PC-9 (cell line): ENCODE measurements around the gene MRPL54. TPM values are rescaled to one million over a fixed set of nuclear protein-coding genes. Genes with fewer than 3 reads are reported as not detected.
"Not testable (repeated sequence)": the region's sequence is repeated elsewhere in the genome, so short reads cannot be mapped to it uniquely, and the experiment has no call there.

Experiments used
- BruUV-seq: library from RNA; stranded (reverse); fragments of 400-500 nt; replicated peaks from 2 replicates; lab custom pipeline; 2021; lab: Mats Ljungman, UMichigan
- CTCF ChIA-PET: fragments of 300-600 bp; sonication (Branson Sonifier 250); formaldehyde crosslinking; loops from one replicate; lab custom pipeline; 2022; ENCODE audit warnings: antibody characterized with exemption; lab: Charles Lee
- POLR2A ChIA-PET: fragments of 300-600 bp; sonication (Branson Sonifier 250); formaldehyde crosslinking; loops from one replicate; lab custom pipeline; 2022; ENCODE audit warnings: antibody characterized with exemption; ENCODE audit not compliant: unreplicated experiment; lab: Charles Lee
- DNase-seq, 2 experiments: peaks; one replicate each; pipeline versions ENCODE4 v3.0.0 to v3.0.0-alpha.2; 2015 to 2022; ENCODE audit warnings: mixed read lengths in 1 of 2
- H2AFZ ChIP-seq: fragments of 200-600 bp; sonication (generic); 2 replicates; pipeline ENCODE4 v1.8.1; 2017; ENCODE audit warnings: antibody characterized with exemption
- H3F3A ChIP-seq: fragments of 200-600 bp; sonication (generic); 2 replicates; pipeline ENCODE4 v1.8.1; 2017; ENCODE audit warnings: antibody characterized with exemption, mild to moderate bottlenecking, low read depth; ENCODE audit not compliant: insufficient read depth
- H3K27ac ChIP-seq: fragments of 200-600 bp; sonication (generic); 2 replicates; pipeline ENCODE4 v1.6.1; 2016; ENCODE audit warnings: mixed run types
- H3K27me3 ChIP-seq: fragments of 200-600 bp; sonication (generic); 2 replicates; pipeline ENCODE4 v1.6.1; 2016; ENCODE audit warnings: low read depth, mixed run types; ENCODE audit not compliant: insufficient read depth
- H3K36me3 ChIP-seq: fragments of 200-600 bp; sonication (generic); 2 replicates; pipeline ENCODE4 v1.6.1; 2016; ENCODE audit warnings: low read depth, mixed run types
- H3K4me1 ChIP-seq: fragments of 200-600 bp; sonication (generic); replicated peaks from 2 replicates; pipeline ENCODE4 v1.6.1; 2016; ENCODE audit warnings: mixed run types; ENCODE audit not compliant: insufficient read depth
- H3K4me2 ChIP-seq: fragments of 200-600 bp; sonication (generic); 2 replicates; pipeline ENCODE4 v1.6.1; 2017; ENCODE audit warnings: mixed run types
- H3K4me3 ChIP-seq: fragments of 200-600 bp; sonication (generic); 2 replicates; pipeline ENCODE4 v1.6.1; 2016; ENCODE audit warnings: mixed run types
- H3K79me2 ChIP-seq: fragments of 200-600 bp; sonication (generic); 2 replicates; pipeline ENCODE4 v1.6.1; 2017; ENCODE audit warnings: low read depth, mixed run types
- H3K9me2 ChIP-seq: fragments of 200-600 bp; sonication (generic); 2 replicates; pipeline ENCODE4 v1.8.1; 2017; ENCODE audit warnings: mild to moderate bottlenecking; ENCODE audit not compliant: insufficient read depth
- H3K9me3 ChIP-seq: fragments of 200-600 bp; sonication (generic); 2 replicates; pipeline ENCODE4 v1.8.1; 2016; ENCODE audit warnings: low read depth; ENCODE audit not compliant: insufficient read depth
- H4K20me1 ChIP-seq: fragments of 200-600 bp; sonication (generic); 2 replicates; pipeline ENCODE4 v1.8.1; 2017; ENCODE audit not compliant: insufficient read depth
- EZH2 ChIP-seq: fragments of 200-600 bp; sonication (generic); IDR thresholded peaks from 2 replicates; pipeline ENCODE4 v1.8.0; 2017; ENCODE audit warnings: antibody characterized with exemption, low read depth
- intact Hi-C: fragments of 100-400 bp; cut with micrococcal nuclease; formaldehyde crosslinking; loops from one replicate; pipeline ENCODE4 v1.10.0; 2022; ENCODE audit not compliant: unreplicated experiment
- total RNA-seq: library from RNA; stranded (reverse); gene quantifications from 2 replicates; pipeline ENCODE4 v1.2.3, GENCODE V29; 2021
- TF ChIP-seq, protein P1 (sequence below): fragments of 200-600 bp; sonication (generic); conservative IDR thresholded peaks from 2 replicates; pipeline ENCODE4 v1.6.1; 2017; ENCODE audit warnings: mixed run types, antibody characterized with exemption, mild to moderate bottlenecking, moderate library complexity

The MRPL54 gene
- total RNA-seq, 1 experiment from 2014 or later = 31.6 TPM

DNA sequence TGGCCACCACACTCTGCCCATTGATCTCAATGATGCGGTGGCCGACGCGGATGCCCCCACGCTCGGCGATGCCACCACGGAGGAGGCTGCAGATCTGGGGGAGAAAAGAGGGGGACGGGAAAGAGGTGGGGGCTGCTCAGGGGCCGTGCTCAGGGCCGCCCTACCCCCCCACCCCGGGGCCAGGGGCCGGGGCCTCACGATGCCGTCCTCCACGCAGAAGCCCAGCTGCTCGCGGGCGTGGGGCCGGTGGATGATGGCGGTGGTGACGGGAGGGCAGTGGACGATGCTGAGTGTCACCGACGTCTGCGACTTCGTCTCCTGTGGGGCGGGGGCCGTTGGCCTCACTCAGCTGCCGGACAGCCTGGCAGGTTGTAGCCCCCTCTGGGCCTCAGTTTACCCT lies 11.2 kb upstream of the MRPL54 start:
- no peaks in the 10 kb centered on the region for H3K9me3 ChIP-seq
- CTCF ChIA-PET = no interaction called here
- no peaks in the 10 kb centered on the region for H3K9me2 ChIP-seq
- POLR2A ChIA-PET = no interaction called here
- no peaks in the 10 kb centered on the region for H3K79me2 ChIP-seq
- no peak overlapping the region for H3K4me2 ChIP-seq
- H4K20me1 ChIP-seq = no peaks in the 10 kb centered on the region
- no peak overlapping the region for H3K27ac ChIP-seq
- H3K36me3 ChIP-seq = no peaks in the 10 kb centered on the region
- H2AFZ ChIP-seq = no peak overlapping the region
- TF ChIP-seq, protein P1, sequence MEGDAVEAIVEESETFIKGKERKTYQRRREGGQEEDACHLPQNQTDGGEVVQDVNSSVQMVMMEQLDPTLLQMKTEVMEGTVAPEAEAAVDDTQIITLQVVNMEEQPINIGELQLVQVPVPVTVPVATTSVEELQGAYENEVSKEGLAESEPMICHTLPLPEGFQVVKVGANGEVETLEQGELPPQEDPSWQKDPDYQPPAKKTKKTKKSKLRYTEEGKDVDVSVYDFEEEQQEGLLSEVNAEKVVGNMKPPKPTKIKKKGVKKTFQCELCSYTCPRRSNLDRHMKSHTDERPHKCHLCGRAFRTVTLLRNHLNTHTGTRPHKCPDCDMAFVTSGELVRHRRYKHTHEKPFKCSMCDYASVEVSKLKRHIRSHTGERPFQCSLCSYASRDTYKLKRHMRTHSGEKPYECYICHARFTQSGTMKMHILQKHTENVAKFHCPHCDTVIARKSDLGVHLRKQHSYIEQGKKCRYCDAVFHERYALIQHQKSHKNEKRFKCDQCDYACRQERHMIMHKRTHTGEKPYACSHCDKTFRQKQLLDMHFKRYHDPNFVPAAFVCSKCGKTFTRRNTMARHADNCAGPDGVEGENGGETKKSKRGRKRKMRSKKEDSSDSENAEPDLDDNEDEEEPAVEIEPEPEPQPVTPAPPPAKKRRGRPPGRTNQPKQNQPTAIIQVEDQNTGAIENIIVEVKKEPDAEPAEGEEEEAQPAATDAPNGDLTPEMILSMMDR = no peak
- TF ChIP-seq EZH2 = no peak
- H3K27me3 ChIP-seq = no peaks in the 10 kb centered on the region
- no peak overlapping the region for H3K4me3 ChIP-seq
- H3K4me1 ChIP-seq = no peaks in the 10 kb centered on the region
- no peaks in the 10 kb centered on the region for H3F3A ChIP-seq
- no peak for DNase-seq
- no TSS peak for BruUV-seq
- intact Hi-C loops = no loop called here

DNA sequence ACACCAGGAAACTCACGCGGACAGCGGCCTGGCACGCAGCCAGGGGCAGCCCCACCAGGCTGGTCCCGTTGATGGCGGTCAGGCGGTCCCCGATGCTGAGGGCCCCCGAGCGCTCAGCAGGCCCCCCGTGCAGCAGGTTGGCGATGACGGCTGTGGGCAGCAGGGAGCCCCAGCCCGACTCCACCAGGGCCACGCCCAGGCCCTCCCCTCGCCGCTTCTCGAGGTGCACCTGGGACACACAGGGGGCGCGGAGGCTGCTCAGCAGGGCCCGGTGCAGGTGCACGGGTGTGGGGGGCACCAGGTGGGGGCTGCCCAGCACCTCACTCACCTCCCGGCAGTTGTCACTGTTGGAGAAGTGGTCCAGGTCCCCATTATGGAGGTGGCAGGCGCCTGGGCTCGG lies 10.0 kb upstream of the MRPL54 start:
- no peaks in the 10 kb centered on the region for H4K20me1 ChIP-seq
- TF ChIP-seq, protein P1 = no peak
- TF ChIP-seq EZH2 = no peak
- no peaks in the 10 kb centered on the region for H3F3A ChIP-seq
- H3K79me2 ChIP-seq = no peaks in the 10 kb centered on the region
- H3K27ac ChIP-seq = no peak overlapping the region
- BruUV-seq = no TSS peak
- H2AFZ ChIP-seq = no peak overlapping the region
- CTCF ChIA-PET = no interaction called here
- H3K9me3 ChIP-seq = no peaks in the 10 kb centered on the region
- no peaks in the 10 kb centered on the region for H3K9me2 ChIP-seq
- intact Hi-C loops = no loop called here
- no peak for DNase-seq
- H3K4me1 ChIP-seq = no peaks in the 10 kb centered on the region
- H3K4me2 ChIP-seq = no peak overlapping the region
- no peaks in the 10 kb centered on the region for H3K36me3 ChIP-seq
- no peak overlapping the region for H3K4me3 ChIP-seq
- POLR2A ChIA-PET = no interaction called here
- no peaks in the 10 kb centered on the region for H3K27me3 ChIP-seq

DNA sequence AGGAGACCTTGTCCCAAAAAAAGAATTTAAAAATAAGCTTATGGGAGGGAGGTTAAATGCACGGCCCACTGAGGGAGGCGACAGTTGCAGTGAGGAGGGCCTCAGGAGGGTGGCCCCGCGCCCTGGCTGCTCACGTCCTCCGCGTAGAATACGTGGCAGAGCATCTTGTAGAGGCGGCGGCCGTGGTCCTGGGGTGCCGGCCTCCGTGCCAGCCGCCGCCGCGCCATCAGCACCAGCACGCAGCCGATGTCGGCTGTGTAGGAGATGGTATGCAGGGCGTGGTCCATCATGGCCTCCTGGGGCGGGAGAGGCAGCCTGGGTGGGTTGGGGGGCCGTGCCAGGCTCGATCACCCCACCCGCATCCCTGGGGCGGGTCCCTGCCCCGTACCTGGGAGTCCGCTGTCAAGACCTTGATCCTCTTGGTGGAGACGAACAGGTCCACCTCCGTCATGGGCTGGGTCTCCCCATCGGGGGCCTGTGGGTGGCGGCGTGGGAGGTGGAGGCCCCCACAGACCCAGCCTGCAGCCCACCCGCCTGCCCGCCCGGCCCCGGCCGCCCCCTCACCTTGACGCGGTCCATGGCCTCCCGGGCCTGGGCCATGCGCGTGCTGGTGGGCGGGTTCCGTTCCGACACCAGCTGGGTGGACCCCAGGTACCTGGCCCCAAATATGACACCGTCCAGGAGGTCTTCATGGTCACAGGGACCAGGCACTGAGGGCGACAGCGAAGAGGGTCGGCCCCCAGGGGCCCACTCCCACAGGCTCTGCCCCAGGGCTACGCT lies 8.7 kb upstream of the MRPL54 start:
- H3K9me2 ChIP-seq = no peaks in the 10 kb centered on the region
- no peak overlapping the region for H3K4me3 ChIP-seq
- no peaks in the 10 kb centered on the region for H3K36me3 ChIP-seq
- TF ChIP-seq, protein P1 = no peak
- no peak for TF ChIP-seq EZH2
- no peaks in the 10 kb centered on the region for H4K20me1 ChIP-seq
- no peaks in the 10 kb centered on the region for H3K79me2 ChIP-seq
- H2AFZ ChIP-seq = no peak overlapping the region
- no peak for DNase-seq
- no peaks in the 10 kb centered on the region for H3K4me1 ChIP-seq
- H3K4me2 ChIP-seq = no peak overlapping the region
- H3K27ac ChIP-seq = no peak overlapping the region
- intact Hi-C loops = no loop called here
- POLR2A ChIA-PET = no interaction called here
- no peaks in the 10 kb centered on the region for H3K9me3 ChIP-seq
- BruUV-seq = no TSS peak
- CTCF ChIA-PET = no interaction called here
- H3F3A ChIP-seq = no peaks in the 10 kb centered on the region
- H3K27me3 ChIP-seq = no peaks in the 10 kb centered on the region

DNA sequence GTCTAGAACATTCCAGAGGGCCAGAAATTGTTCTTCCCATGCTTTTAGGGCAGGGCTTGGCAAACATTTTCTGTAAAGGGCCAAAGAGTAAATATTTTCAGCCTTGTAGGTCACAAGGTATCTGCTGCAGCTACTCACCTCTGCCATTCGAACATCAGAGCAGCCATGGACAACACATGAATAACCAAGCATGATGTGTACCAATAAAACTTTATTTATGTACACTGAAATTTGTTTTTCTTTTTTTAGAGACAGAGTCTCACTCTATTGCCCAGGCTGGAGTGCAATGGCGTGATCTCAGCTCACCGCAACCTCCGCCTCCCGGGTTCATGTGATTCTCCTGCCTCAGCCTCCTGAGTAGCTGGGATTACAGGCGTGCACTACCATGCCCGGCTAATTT lies 4.8 kb upstream of the MRPL54 start:
- CTCF ChIA-PET, H3K4me1 ChIP-seq, H3K27ac ChIP-seq, POLR2A ChIA-PET, intact Hi-C loops, H3F3A ChIP-seq, BruUV-seq, H3K4me3 ChIP-seq, H2AFZ ChIP-seq, H3K36me3 ChIP-seq, H3K9me2 ChIP-seq, DNase-seq, H4K20me1 ChIP-seq, H3K4me2 ChIP-seq, H3K79me2 ChIP-seq, H3K27me3 ChIP-seq, H3K9me3 ChIP-seq: not testable (repeated sequence)

DNA sequence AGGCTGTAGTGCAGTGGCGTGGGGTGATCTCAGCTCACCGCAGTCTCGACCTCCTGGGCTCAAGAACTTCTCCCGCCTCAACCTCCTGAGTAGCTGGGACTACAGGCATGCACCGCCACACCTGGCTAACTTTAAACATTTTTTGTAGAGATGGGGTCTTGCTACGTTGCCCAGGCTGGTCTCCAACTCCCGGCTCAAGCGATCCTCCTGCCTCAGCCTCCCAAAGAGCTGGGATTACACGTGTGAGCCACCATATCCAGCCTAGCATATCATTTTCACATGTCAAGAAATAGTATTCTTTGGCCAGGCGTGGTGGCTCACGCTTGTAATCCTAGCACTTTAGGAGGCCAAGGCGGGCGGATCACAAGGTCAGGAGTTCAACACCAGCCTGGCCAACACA lies 4.2 kb upstream of the MRPL54 start:
- H4K20me1 ChIP-seq, H3K79me2 ChIP-seq, intact Hi-C loops, H3K4me2 ChIP-seq, H3F3A ChIP-seq, H3K27me3 ChIP-seq, H3K4me3 ChIP-seq, H3K9me3 ChIP-seq, H3K9me2 ChIP-seq, H3K27ac ChIP-seq, BruUV-seq, H3K4me1 ChIP-seq, H2AFZ ChIP-seq, POLR2A ChIA-PET, H3K36me3 ChIP-seq, DNase-seq, CTCF ChIA-PET: not testable (repeated sequence)
